ENCODE results near the gene PDE4B. TPM values are rescaled to one million over a fixed set of nuclear protein-coding genes. Genes with fewer than 3 reads are reported as not detected.

PDE4B gene
- polyA plus RNA-seq, 1 donor (not counting 4 experiments of a cell fraction or from before 2014, with no cell fraction given) = 0.29 TPM

GRCh38 chr1:66088787-66089186 is 296.1 kb downstream of the PDE4B start:
- no peaks in the 10 kb centered on the region for H3K4me1 ChIP-seq (ENCODE audit: control insufficient read depth, extremely low read depth, insufficient read depth, low read length)
- H3K9me3 ChIP-seq (ENCODE audit: control insufficient read depth, low read depth, low read length) = no peaks in the 10 kb centered on the region
- FAIRE-seq = no peak
- no peaks in the 10 kb centered on the region for H3K79me2 ChIP-seq (ENCODE audit: control insufficient read depth, insufficient read depth, low read length)
- no peak overlapping the region for H3K9ac ChIP-seq (ENCODE audit: control insufficient read depth, extremely low read depth, insufficient read depth, low read length)
- H3K4me3 ChIP-seq (ENCODE audit: control insufficient read depth in 2 of 3, extremely low read depth in 1 of 3, insufficient read depth in 2 of 3, low read depth in 1 of 3, low read length in 3 of 3) = no peak overlapping the region
- no peak for TF ChIP-seq CTCF (optimal IDR thresholded peaks at IDR 0.05 in 1 of 3, IDR thresholded peaks at IDR 0.05 in 1 of 3, conservative IDR thresholded peaks at IDR 0.05 in 1 of 3; ENCODE audit: extremely low read depth in 1 of 3, insufficient read depth in 2 of 3, low read length in 3 of 3)
- no peak for TF ChIP-seq EZH2 (IDR thresholded peaks at IDR 0.05; ENCODE audit: low read length)
- no peak overlapping the region for H3K27ac ChIP-seq (ENCODE audit: control insufficient read depth, insufficient read depth, low read length)
- DNase-seq (ENCODE audit: low read depth, low spot score) = no peak
- no peaks in the 10 kb centered on the region for H3K36me3 ChIP-seq (ENCODE audit: control insufficient read depth in 2 of 2, extremely low read depth in 1 of 2, insufficient read depth in 2 of 2, low read length in 2 of 2)
- dilution Hi-C loops (cut with MboI; ENCODE audit: extremely low pct_ligation_motif_present, low sequenced_read_pairs) = no loop called here
- no peaks in the 10 kb centered on the region for H3K27me3 ChIP-seq (ENCODE audit: control insufficient read depth, extremely low read depth, insufficient read depth, low read length)
- no peaks in the 10 kb centered on the region for H4K20me1 ChIP-seq (ENCODE audit: control insufficient read depth, extremely low read depth, insufficient read depth, low read length)
- no peak overlapping the region for H2AFZ ChIP-seq (ENCODE audit: control insufficient read depth, low read length)
- no peaks in the 10 kb centered on the region for H3K9me1 ChIP-seq (ENCODE audit: control insufficient read depth, extremely low read depth, insufficient read depth, low read length)
- H3K4me2 ChIP-seq (ENCODE audit: control insufficient read depth, extremely low read depth, insufficient read depth, low read depth, low read length) = no peak overlapping the region

GRCh38 chr1:66090859-66091457 is 298.3 kb downstream of the PDE4B start:
- Histone ChIP-seq H3K9me1 (ENCODE audit: control insufficient read depth, extremely low read depth, insufficient read depth, low read length) (no peaks in the 10 kb centered on the region), H3K4me2 (ENCODE audit: control insufficient read depth, extremely low read depth, insufficient read depth, low read depth, low read length) (no peak overlapping the region), H3K79me2 (ENCODE audit: control insufficient read depth, insufficient read depth, low read length) (no peaks in the 10 kb centered on the region), H3K9me3 (ENCODE audit: control insufficient read depth, low read depth, low read length) (no peaks in the 10 kb centered on the region), H3K27ac (ENCODE audit: control insufficient read depth, insufficient read depth, low read length) (no peak overlapping the region), H2AFZ (ENCODE audit: control insufficient read depth, low read length) (no peak overlapping the region), H3K4me3 (ENCODE audit: control insufficient read depth in 2 of 3, extremely low read depth in 1 of 3, insufficient read depth in 2 of 3, low read depth in 1 of 3, low read length in 3 of 3) (no peak overlapping the region), H3K4me1 (ENCODE audit: control insufficient read depth, extremely low read depth, insufficient read depth, low read length) (no peaks in the 10 kb centered on the region), H3K36me3 (ENCODE audit: control insufficient read depth in 2 of 2, extremely low read depth in 1 of 2, insufficient read depth in 2 of 2, low read length in 2 of 2) (no peaks in the 10 kb centered on the region), H3K9ac (ENCODE audit: control insufficient read depth, extremely low read depth, insufficient read depth, low read length) (no peak overlapping the region), H3K27me3 (ENCODE audit: control insufficient read depth, extremely low read depth, insufficient read depth, low read length) (no peaks in the 10 kb centered on the region), H4K20me1 (ENCODE audit: control insufficient read depth, extremely low read depth, insufficient read depth, low read length) (no peaks in the 10 kb centered on the region)
- no peak for TF ChIP-seq CTCF (optimal IDR thresholded peaks at IDR 0.05 in 1 of 3, IDR thresholded peaks at IDR 0.05 in 1 of 3, conservative IDR thresholded peaks at IDR 0.05 in 1 of 3; ENCODE audit: extremely low read depth in 1 of 3, insufficient read depth in 2 of 3, low read length in 3 of 3)
- no peak for TF ChIP-seq EZH2 (IDR thresholded peaks at IDR 0.05; ENCODE audit: low read length)
- FAIRE-seq (no peak), DNase-seq (ENCODE audit: low read depth, low spot score) (no peak)
- dilution Hi-C loops (cut with MboI; ENCODE audit: extremely low pct_ligation_motif_present, low sequenced_read_pairs) = no loop called here

Measured in keratinocyte (primary cell).